Measurements from ENCODE around the gene TTC7B.

GRCh38 chr14:90539996-90540395 lies 276.2 kb downstream of the TTC7B start:
- no peak for TF ChIP-seq EZH2 (IDR thresholded peaks at IDR 0.05; ENCODE audit: insufficient read depth, poor library complexity, severe bottlenecking)
- TF ChIP-seq EZH2phosphoT487 (IDR thresholded peaks at IDR 0.05; ENCODE audit: insufficient read depth, low read depth), result no peak
